NCI-H82 (cell line): Measurements from ENCODE around the gene TLE1.
"Not testable (repeated sequence)": the region's sequence is repeated elsewhere in the genome, so short reads cannot be mapped to it uniquely, and the experiment has no call there.

ENCODE experiments used
- DNase-seq: peaks from one replicate; lab custom pipeline; 2025; lab: John Stamatoyannopoulos, UW

TLE1 gene

GRCh38 chr9:81599837-81600236 is 89.5 kb downstream of the TLE1 start:
- no peak for DNase-seq

- no peak for DNase-seq
These were observed 90.5 kb downstream of the TLE1 start for GRCh38 chr9:81598811-81599210.

GRCh38 chr9:81598123-81598497 is 91.2 kb downstream of the TLE1 start:
- DNase-seq, result no peak

- DNase-seq, result no peak
These were observed 91.8 kb downstream of the TLE1 start for GRCh38 chr9:81597419-81598122.

GRCh38 chr9:81596679-81597418 is 92.5 kb downstream of the TLE1 start:
- DNase-seq, result no peak

GRCh38 chr9:81595887-81596543 is 93.3 kb downstream of the TLE1 start:
- peak; percentile 2 for DNase-seq

- not testable (repeated sequence) for DNase-seq
These were observed 94.1 kb downstream of the TLE1 start for GRCh38 chr9:81595293-81595692.

- no peak for DNase-seq
These were observed 94.9 kb downstream of the TLE1 start for GRCh38 chr9:81594415-81594814.

- DNase-seq, result no peak
These were observed 96.5 kb downstream of the TLE1 start for GRCh38 chr9:81592887-81593266.

GRCh38 chr9:81591791-81592190 is 97.6 kb downstream of the TLE1 start:
- DNase-seq, result no peak

GRCh38 chr9:81590688-81591087 is 98.7 kb downstream of the TLE1 start:
- DNase-seq, result no peak

- DNase-seq, result no peak
These were observed 99.5 kb downstream of the TLE1 start for GRCh38 chr9:81589819-81590218.

- no peak for DNase-seq
These were observed 100.0 kb downstream of the TLE1 start for GRCh38 chr9:81589392-81589791.

- DNase-seq, result no peak
These were observed 101.0 kb downstream of the TLE1 start for GRCh38 chr9:81588148-81588871.

- DNase-seq, result no peak
These were observed 102.6 kb downstream of the TLE1 start for GRCh38 chr9:81586786-81587185.

GRCh38 chr9:81585191-81585763 is 104.1 kb downstream of the TLE1 start:
- DNase-seq, result no peak

GRCh38 chr9:81584099-81584498 is 105.2 kb downstream of the TLE1 start:
- no peak for DNase-seq

GRCh38 chr9:81581986-81582385 is 107.4 kb downstream of the TLE1 start:
- peak; percentile 63 for DNase-seq

GRCh38 chr9:81579381-81579780 is 110.0 kb downstream of the TLE1 start:
- no peak for DNase-seq

- no peak for DNase-seq
These were observed 110.7 kb downstream of the TLE1 start for GRCh38 chr9:81578606-81579005.

GRCh38 chr9:81575956-81576355 is 113.4 kb downstream of the TLE1 start:
- DNase-seq, result no peak

- DNase-seq, result no peak
These were observed 114.9 kb downstream of the TLE1 start for GRCh38 chr9:81574405-81574804.
